Measurements from ENCODE around the gene ADGRE2.

The ADGRE2 gene

DNA sequence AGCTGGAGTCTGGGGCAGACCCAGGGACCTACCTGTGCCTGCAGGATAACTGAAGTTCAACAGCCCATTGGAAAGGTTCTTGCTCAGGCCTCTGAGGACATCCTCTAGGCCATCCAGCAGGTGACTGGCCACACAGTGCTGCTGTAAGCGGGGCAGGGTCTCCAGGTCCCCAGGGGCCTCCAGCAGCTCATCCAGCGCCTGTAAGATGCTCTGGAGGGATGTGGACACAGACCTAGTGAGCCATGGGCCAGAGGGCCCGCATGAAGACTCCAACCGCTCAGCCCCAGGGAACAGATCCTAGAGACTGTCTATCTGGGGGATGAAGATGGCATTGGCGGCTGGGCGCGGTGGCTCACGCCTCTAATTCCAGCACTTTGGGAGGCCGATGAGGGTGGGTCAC is 14.0 kb downstream of the ADGRE2 start:
- Histone ChIP-seq H3K27ac (ENCODE audit: extremely low read depth, low read depth, low read length) (no peak overlapping the region), H3K9me3 (ENCODE audit: control insufficient read depth, insufficient read depth, low read depth, low read length) (no peaks in the 10 kb centered on the region), H3K4me3 (ENCODE audit: low read depth, low read length) (no peak overlapping the region), H3K4me1 (ENCODE audit: control insufficient read depth, insufficient read depth, low read length) (no peaks in the 10 kb centered on the region), H3K36me3 (ENCODE audit: control insufficient read depth in 2 of 2, insufficient read depth in 1 of 2, low read length in 2 of 2) (no peaks in the 10 kb centered on the region)
- ChIA-PET CTCF (interaction anchor here (0.5 to 0.6 kb wide), 2 partner anchors 168 to 1277 kb away, joined by 3 to 4 read pairs; no protein-coding TSS in a partner anchor), POLR2A (no interaction called here)
- TF ChIP-seq, protein P1, sequence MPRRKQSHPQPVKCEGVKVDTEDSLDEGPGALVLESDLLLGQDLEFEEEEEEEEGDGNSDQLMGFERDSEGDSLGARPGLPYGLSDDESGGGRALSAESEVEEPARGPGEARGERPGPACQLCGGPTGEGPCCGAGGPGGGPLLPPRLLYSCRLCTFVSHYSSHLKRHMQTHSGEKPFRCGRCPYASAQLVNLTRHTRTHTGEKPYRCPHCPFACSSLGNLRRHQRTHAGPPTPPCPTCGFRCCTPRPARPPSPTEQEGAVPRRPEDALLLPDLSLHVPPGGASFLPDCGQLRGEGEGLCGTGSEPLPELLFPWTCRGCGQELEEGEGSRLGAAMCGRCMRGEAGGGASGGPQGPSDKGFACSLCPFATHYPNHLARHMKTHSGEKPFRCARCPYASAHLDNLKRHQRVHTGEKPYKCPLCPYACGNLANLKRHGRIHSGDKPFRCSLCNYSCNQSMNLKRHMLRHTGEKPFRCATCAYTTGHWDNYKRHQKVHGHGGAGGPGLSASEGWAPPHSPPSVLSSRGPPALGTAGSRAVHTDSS (tag by site-specific recombination; IDR thresholded peaks at IDR 0.05), result no peak
- no peak for TF ChIP-seq GLIS2 (tag by site-specific recombination; IDR thresholded peaks at IDR 0.05)

DNA sequence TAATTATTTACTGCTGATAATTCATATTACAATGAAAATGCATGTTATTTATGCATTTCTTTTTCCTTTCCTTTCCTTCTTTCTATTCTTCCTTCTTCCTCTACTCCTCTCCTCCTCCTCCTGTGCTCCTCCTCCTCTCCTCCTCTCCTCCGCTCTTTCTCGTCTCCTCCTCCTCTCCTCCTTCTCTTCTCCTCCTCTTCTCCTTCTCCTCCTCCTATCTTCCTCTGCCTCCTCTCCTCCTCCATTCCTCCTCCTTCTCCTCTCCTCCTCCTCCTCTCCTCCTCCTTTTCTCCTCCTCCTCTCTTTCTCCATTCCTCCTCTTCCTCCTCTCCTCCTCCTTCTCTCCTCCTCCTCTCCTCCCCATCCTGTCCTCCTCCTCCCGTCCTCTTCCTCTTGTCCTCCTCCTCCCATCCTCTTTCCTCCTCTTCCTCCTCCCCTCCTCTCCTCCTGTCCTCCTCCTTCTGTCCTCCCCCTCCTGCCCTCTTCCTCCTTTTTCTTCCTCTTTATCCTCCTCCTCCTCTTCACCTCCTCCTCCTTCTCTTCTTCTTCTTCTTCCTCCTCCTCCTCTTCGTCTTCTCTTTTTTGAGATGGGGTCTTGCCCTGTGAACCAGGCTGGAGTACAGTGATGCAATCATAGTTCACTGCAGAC is 14.7 kb downstream of the ADGRE2 start:
- no peaks in the 10 kb centered on the region for H3K4me1 ChIP-seq (ENCODE audit: control insufficient read depth, insufficient read depth, low read length)
- ChIA-PET CTCF (no interaction called here), POLR2A (no interaction called here)
- H3K9me3 ChIP-seq (ENCODE audit: control insufficient read depth, insufficient read depth, low read depth, low read length), result no peaks in the 10 kb centered on the region
- H3K4me3 ChIP-seq (ENCODE audit: low read depth, low read length), result no peak overlapping the region
- H3K36me3 ChIP-seq (ENCODE audit: control insufficient read depth in 2 of 2, insufficient read depth in 1 of 2, low read length in 2 of 2), result no peaks in the 10 kb centered on the region
- TF ChIP-seq, protein P1 (tag by site-specific recombination; IDR thresholded peaks at IDR 0.05), result peak; percentile 88
- TF ChIP-seq ZNF48 (tag by site-specific recombination; IDR thresholded peaks at IDR 0.05) (no peak), ZNF366 (tag by site-specific recombination; conservative IDR thresholded peaks at IDR 0.05) (peak; percentile 48), ZNF169 (tag by site-specific recombination; IDR thresholded peaks at IDR 0.05) (no peak), ZNF843 (tag by site-specific recombination; IDR thresholded peaks at IDR 0.05) (no peak)
- TF ChIP-seq, protein P2, sequence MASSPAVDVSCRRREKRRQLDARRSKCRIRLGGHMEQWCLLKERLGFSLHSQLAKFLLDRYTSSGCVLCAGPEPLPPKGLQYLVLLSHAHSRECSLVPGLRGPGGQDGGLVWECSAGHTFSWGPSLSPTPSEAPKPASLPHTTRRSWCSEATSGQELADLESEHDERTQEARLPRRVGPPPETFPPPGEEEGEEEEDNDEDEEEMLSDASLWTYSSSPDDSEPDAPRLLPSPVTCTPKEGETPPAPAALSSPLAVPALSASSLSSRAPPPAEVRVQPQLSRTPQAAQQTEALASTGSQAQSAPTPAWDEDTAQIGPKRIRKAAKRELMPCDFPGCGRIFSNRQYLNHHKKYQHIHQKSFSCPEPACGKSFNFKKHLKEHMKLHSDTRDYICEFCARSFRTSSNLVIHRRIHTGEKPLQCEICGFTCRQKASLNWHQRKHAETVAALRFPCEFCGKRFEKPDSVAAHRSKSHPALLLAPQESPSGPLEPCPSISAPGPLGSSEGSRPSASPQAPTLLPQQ (tag by site-specific recombination; IDR thresholded peaks at IDR 0.05), result no peak
- no peak overlapping the region for H3K27ac ChIP-seq (ENCODE audit: extremely low read depth, low read depth, low read length)

- H3K9me3 ChIP-seq (ENCODE audit: control insufficient read depth, insufficient read depth, low read depth, low read length), result no peaks in the 10 kb centered on the region
- H3K4me3 ChIP-seq (ENCODE audit: low read depth, low read length), result no peak overlapping the region
- TF ChIP-seq TCF7L2 (IDR thresholded peaks at IDR 0.05; ENCODE audit: borderline replicate concordance, low read depth, low read length) (no peak), ZNF398 (tag by site-specific recombination; IDR thresholded peaks at IDR 0.05) (no peak), ZNF146 (tag by site-specific recombination; IDR thresholded peaks at IDR 0.05) (peak; percentile 92), ZNF324 (tag by site-specific recombination; IDR thresholded peaks at IDR 0.05) (no peak), ZNF664 (tag by site-specific recombination; IDR thresholded peaks at IDR 0.05) (no peak)
- H3K4me1 ChIP-seq (ENCODE audit: control insufficient read depth, insufficient read depth, low read length), result no peaks in the 10 kb centered on the region
- H3K36me3 ChIP-seq (ENCODE audit: control insufficient read depth in 2 of 2, insufficient read depth in 1 of 2, low read length in 2 of 2), result no peaks in the 10 kb centered on the region
- H3K27ac ChIP-seq (ENCODE audit: extremely low read depth, low read depth, low read length), result no peak overlapping the region
- ChIA-PET CTCF (interaction anchor here (0.7 kb wide), 2 partner anchors 9 to 830 kb away, joined by 3 to 4 read pairs; no protein-coding TSS in a partner anchor), POLR2A (no interaction called here)
Observed at GRCh38 chr19:14762111-14762510, 16.2 kb downstream of the ADGRE2 start.

Measured in HEK293 (cell line).